Measurements from ENCODE around the gene RNF168.

Gene RNF168

GRCh38 chr3:196419386-196419785, 84.2 kb downstream of the RNF168 start:
- in situ Hi-C loops (cut with MboI; ENCODE audit: low sequenced_read_pairs) = no loop called here
